Vagina (tissue), 2 donors: ENCODE results near the gene PRPF19.

Experiments
- POLR2A ChIP-seq, 2 donors: fragments of 450-650 bp; IDR thresholded peaks; one replicate each; pipeline ENCODE4 v1.6.1; 2017; ENCODE audit warnings: antibody characterized with exemption in 2 of 2, mild to moderate bottlenecking in 2 of 2, moderate library complexity in 2 of 2
- POLR2AphosphoS5 ChIP-seq, 2 donors: sonication (generic); formaldehyde crosslinking; IDR thresholded peaks; one replicate each; pipeline ENCODE4 v1.9.0; 2017; ENCODE audit warnings: antibody characterized with exemption in 2 of 2, mild to moderate bottlenecking in 2 of 2, low read depth in 1 of 2; ENCODE audit not compliant: insufficient read depth in 1 of 2

DNA sequence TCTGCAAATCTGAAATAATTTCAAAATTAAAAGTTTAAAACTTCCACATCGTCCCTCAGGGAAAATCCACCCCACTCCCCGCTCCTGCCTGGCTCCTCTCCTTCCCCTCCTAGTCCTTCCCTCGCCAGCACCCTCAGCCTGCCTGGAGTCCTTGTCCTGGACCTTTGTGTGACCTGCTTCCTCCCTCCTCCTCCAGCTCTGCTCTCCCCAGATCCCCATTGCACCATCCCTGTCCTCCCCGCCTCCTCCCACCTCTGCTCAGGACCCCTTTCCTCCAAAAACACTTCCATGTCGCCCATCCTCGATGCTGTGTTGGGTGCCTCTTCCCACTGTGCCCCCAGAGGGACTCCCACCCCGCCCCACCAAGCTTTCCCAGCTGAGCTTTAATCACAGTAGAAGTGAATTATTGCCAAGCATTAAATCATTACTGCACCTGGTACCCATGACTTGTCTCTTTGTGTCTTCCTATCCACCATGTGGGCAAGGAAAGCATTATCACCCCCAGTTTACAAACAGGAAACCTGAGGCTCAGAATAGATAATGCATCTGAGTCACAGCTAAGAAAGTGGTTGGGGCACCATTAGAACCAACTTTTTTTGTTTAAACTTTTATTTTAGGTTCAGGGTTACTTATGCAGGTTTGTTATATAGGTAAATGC lies 41.4 kb downstream of the PRPF19 start:
- TF ChIP-seq POLR2A (IDR thresholded peaks at IDR 0.05) (no peak), POLR2AphosphoS5 (IDR thresholded peaks at IDR 0.05; ENCODE audit: insufficient read depth in 1 of 2, low read depth in 1 of 2) (no peak)
